WTC11 (cell line): Measurements from ENCODE around the gene TRNP1. TPM values are rescaled to one million over a fixed set of nuclear protein-coding genes. Genes with fewer than 3 reads are reported as not detected.

Experiments used
- ATAC-seq: fragments of 200-7000 bp; cut with Tn5 transposase; 2 replicates; pipeline ENCODE4 v1.10.0; 2021; ENCODE audit warnings: mild to moderate bottlenecking, moderate library complexity
- CTCF ChIA-PET: fragments of 300-600 bp; sonication (Branson Sonifier 250); formaldehyde crosslinking; loops from one replicate; lab custom pipeline; 2021; ENCODE audit warnings: antibody characterized with exemption; lab: Charles Lee
- POLR2A ChIA-PET: fragments of 350-600 bp; sonication (Branson Sonifier 250); formaldehyde crosslinking; loops from one replicate; lab custom pipeline; 2021; ENCODE audit warnings: antibody characterized with exemption; lab: Charles Lee
- DNase-seq: peaks from one replicate; pipeline ENCODE4 v3.0.0; 2021; ENCODE audit warnings: low spot score
- H3K27ac Mint-ChIP-seq: 2 replicates; pipeline ENCODE4 v1.8.0; 2021; ENCODE audit warnings: mixed read lengths
- H3K27me3 Mint-ChIP-seq: 2 replicates; pipeline ENCODE4 v1.8.0; 2021; ENCODE audit warnings: low read depth, mild to moderate bottlenecking, moderate library complexity, mixed read lengths
- H3K36me3 Mint-ChIP-seq: 2 replicates; pipeline ENCODE4 v1.8.0; 2021; ENCODE audit warnings: mixed read lengths
- H3K4me1 Mint-ChIP-seq: 2 replicates; pipeline ENCODE4 v1.8.0; 2022; ENCODE audit warnings: mixed read lengths
- H3K4me3 Mint-ChIP-seq: 2 replicates; pipeline ENCODE4 v1.8.0; 2021; ENCODE audit warnings: mild to moderate bottlenecking, moderate library complexity, mixed read lengths
- H3K9me3 Mint-ChIP-seq: 2 replicates; pipeline ENCODE4 v1.8.0; 2021; ENCODE audit warnings: mixed read lengths
- ARID4B ChIP-seq: sonication (generic); formaldehyde crosslinking; IDR thresholded peaks from 2 replicates; pipeline ENCODE4 v1.8.0; 2023; ENCODE audit warnings: missing genetic modification reagents, mild to moderate bottlenecking, borderline replicate concordance
- ATF1 ChIP-seq: sonication (generic); formaldehyde crosslinking; IDR thresholded peaks from 2 replicates; pipeline ENCODE4 v1.8.1; 2023; ENCODE audit warnings: mild to moderate bottlenecking, moderate library complexity, missing genetic modification reagents
- E2F1 ChIP-seq: sonication (generic); formaldehyde crosslinking; IDR thresholded peaks from 2 replicates; pipeline ENCODE4 v1.8.0; 2022; ENCODE audit warnings: mild to moderate bottlenecking, missing genetic modification reagents
- E2F5 ChIP-seq: sonication (generic); formaldehyde crosslinking; IDR thresholded peaks from 2 replicates; pipeline ENCODE4 v1.8.1; 2022; ENCODE audit warnings: mild to moderate bottlenecking, moderate library complexity, missing genetic modification reagents
- ERG ChIP-seq: fragments of 250-450 bp; sonication (Bioruptor Pico); IDR thresholded peaks from 2 replicates; pipeline ENCODE4 v1.8.0; 2021; ENCODE audit warnings: mild to moderate bottlenecking
- ESRRA ChIP-seq: sonication (generic); formaldehyde crosslinking; IDR thresholded peaks from 2 replicates; pipeline ENCODE4 v1.8.1; 2022; ENCODE audit warnings: mild to moderate bottlenecking, missing genetic modification reagents, borderline replicate concordance
- FOXJ3 ChIP-seq: sonication (generic); formaldehyde crosslinking; IDR thresholded peaks from 2 replicates; pipeline ENCODE4 v1.9.0; 2021; ENCODE audit warnings: missing genetic modification reagents, mild to moderate bottlenecking, borderline replicate concordance
- FOXK1 ChIP-seq: sonication (generic); formaldehyde crosslinking; IDR thresholded peaks from 2 replicates; pipeline ENCODE4 v1.8.0; 2022; ENCODE audit warnings: mild to moderate bottlenecking, moderate library complexity, missing genetic modification reagents
- FOXP1 ChIP-seq: sonication (generic); formaldehyde crosslinking; IDR thresholded peaks from 2 replicates; pipeline ENCODE4 v1.8.0; 2022; ENCODE audit warnings: missing genetic modification reagents, mild to moderate bottlenecking, moderate library complexity, borderline replicate concordance
- JUN ChIP-seq: sonication (generic); formaldehyde crosslinking; IDR thresholded peaks from 2 replicates; pipeline ENCODE4 v1.8.0; 2023; ENCODE audit warnings: mild to moderate bottlenecking, missing genetic modification reagents
- KAT7 ChIP-seq: sonication (generic); formaldehyde crosslinking; IDR thresholded peaks from 2 replicates; pipeline ENCODE4 v1.8.1; 2023; ENCODE audit warnings: missing genetic modification reagents, mild to moderate bottlenecking, borderline replicate concordance
- MAX ChIP-seq: sonication (generic); formaldehyde crosslinking; IDR thresholded peaks from 2 replicates; pipeline ENCODE4 v1.8.0; 2022; ENCODE audit warnings: mild to moderate bottlenecking, missing genetic modification reagents
- NFATC4 ChIP-seq: fragments of 250-450 bp; sonication (Bioruptor Pico); IDR thresholded peaks from 2 replicates; pipeline ENCODE4 v1.9.0; 2021; ENCODE audit warnings: mild to moderate bottlenecking
- NFE2L1 ChIP-seq: sonication (generic); formaldehyde crosslinking; IDR thresholded peaks from 2 replicates; pipeline ENCODE4 v1.8.1; 2023; ENCODE audit warnings: missing genetic modification reagents
- NR2C2 ChIP-seq: sonication (generic); formaldehyde crosslinking; IDR thresholded peaks from 2 replicates; pipeline ENCODE4 v1.8.0; 2022; ENCODE audit warnings: mild to moderate bottlenecking, missing genetic modification reagents
- OVOL2 ChIP-seq: fragments of 250-450 bp; sonication (Bioruptor Pico); IDR thresholded peaks from 2 replicates; pipeline ENCODE4 v1.9.0; 2021; ENCODE audit warnings: mild to moderate bottlenecking, borderline replicate concordance
- RELA ChIP-seq: sonication (generic); formaldehyde crosslinking; IDR thresholded peaks from 2 replicates; pipeline ENCODE4 v1.8.1; 2022; ENCODE audit warnings: missing genetic modification reagents, mild to moderate bottlenecking, borderline replicate concordance
- TCF7 ChIP-seq: sonication (generic); formaldehyde crosslinking; IDR thresholded peaks from 2 replicates; pipeline ENCODE4 v1.8.0; 2022; ENCODE audit warnings: mild to moderate bottlenecking, low read depth, missing genetic modification reagents, moderate library complexity
- TEAD4 ChIP-seq: sonication (generic); formaldehyde crosslinking; IDR thresholded peaks from 2 replicates; pipeline ENCODE4 v1.8.0; 2022; ENCODE audit warnings: mild to moderate bottlenecking, missing genetic modification reagents
- USF1 ChIP-seq: sonication (generic); formaldehyde crosslinking; IDR thresholded peaks from 2 replicates; pipeline ENCODE4 v1.8.0; 2022; ENCODE audit warnings: mild to moderate bottlenecking, missing genetic modification reagents
- ZBTB21 ChIP-seq: sonication (generic); formaldehyde crosslinking; IDR thresholded peaks from 2 replicates; pipeline ENCODE4 v1.8.1; 2023; ENCODE audit warnings: mild to moderate bottlenecking, missing genetic modification reagents, borderline replicate concordance
- ZNF121 ChIP-seq: sonication (generic); formaldehyde crosslinking; IDR thresholded peaks from 2 replicates; pipeline ENCODE4 v1.8.0; 2023; ENCODE audit warnings: missing genetic modification reagents
- ZNF416 ChIP-seq: fragments of 250-450 bp; sonication (Bioruptor Pico); IDR thresholded peaks from 2 replicates; pipeline ENCODE4 v1.9.0; 2021; ENCODE audit warnings: mild to moderate bottlenecking, inconsistent platforms
- ZNF512 ChIP-seq: sonication (generic); formaldehyde crosslinking; IDR thresholded peaks from 2 replicates; pipeline ENCODE4 v1.8.1; 2022; ENCODE audit warnings: missing genetic modification reagents, borderline replicate concordance
- total RNA-seq: library from RNA; stranded (reverse); gene quantifications from 3 replicates; pipeline ENCODE4 v1.2.3, GENCODE V29; 2021

The TRNP1 gene
- total RNA-seq, 1 experiment from 2014 or later, result 37.6 TPM

GRCh38 chr1:27049100-27049499, 55.6 kb downstream of the TRNP1 start:
- CTCF ChIA-PET, result interaction anchor here (0.8 to 13.1 kb wide), 4 partner anchors 21 to 51 kb away, joined by 3 to 636 read pairs (median 8); no protein-coding TSS in a partner anchor
- POLR2A ChIA-PET, result interaction anchor here (1.1 to 1.4 kb wide), 2 partner anchors 51 to 55 kb away, joined by 3 to 4 read pairs; no protein-coding TSS in a partner anchor
- TF ChIP-seq OVOL2, result no peak
- no peak for TF ChIP-seq FOXP1 (CRISPR knock-in tag)
- no peak for TF ChIP-seq MAX
- no peak for TF ChIP-seq ZBTB21 (CRISPR knock-in tag)
- TF ChIP-seq ZNF121, result no peak
- TF ChIP-seq NFE2L1 (CRISPR knock-in tag), result no peak
- TF ChIP-seq ZNF512 (CRISPR knock-in tag), result no peak
- TF ChIP-seq NFATC4 (CRISPR knock-in tag), result no peak
- no peak for TF ChIP-seq FOXJ3 (CRISPR knock-in tag)
- no peak for TF ChIP-seq ZNF416 (CRISPR knock-in tag)
- TF ChIP-seq ATF1 (CRISPR knock-in tag), result no peak
- TF ChIP-seq FOXK1 (CRISPR knock-in tag), result no peak

GRCh38 chr1:27049607-27050006, 56.1 kb downstream of the TRNP1 start:
- DNase-seq (peak; percentile 68), ATAC-seq (peak; percentile 15)
- POLR2A ChIA-PET, result interaction anchor here (0.6 to 1.4 kb wide), 3 partner anchors 8 to 55 kb away, joined by 3 to 4 read pairs (median 3); no protein-coding TSS in a partner anchor
- CTCF ChIA-PET, result interaction anchor here (0.6 to 13.1 kb wide), 10 partner anchors 8 to 105 kb away, joined by 3 to 636 read pairs (median 3); partner anchors contain the start of genes SLC9A1 and TENT5B
- no peak overlapping the region for H3K4me3 Mint-ChIP-seq
- H3K4me1 Mint-ChIP-seq, result peaks cover 41% of the 10 kb centered on the region
- peaks cover 5% of the 10 kb centered on the region; the same call in 1 of the 2 replicates for H3K9me3 Mint-ChIP-seq
- H3K27me3 Mint-ChIP-seq, result no peaks in the 10 kb centered on the region
- H3K36me3 Mint-ChIP-seq, result 0 out of 2 replicates have a peak, but pooled peaks cover 4% of the 10 kb centered on the region
- peak overlapping the region; percentile 86; the same call in 1 of the 2 replicates for H3K27ac Mint-ChIP-seq
- TF ChIP-seq KAT7 (CRISPR knock-in tag) (no peak), E2F1 (no peak), E2F5 (CRISPR knock-in tag) (no peak), TEAD4 (CRISPR knock-in tag) (no peak), JUN (no peak), ARID4B (no peak), TCF7 (CRISPR knock-in tag) (no peak), NR2C2 (CRISPR knock-in tag) (no peak), ESRRA (CRISPR knock-in tag) (no peak), USF1 (peak; percentile 55; the same call in 1 of the 2 replicates), ERG (CRISPR knock-in tag) (no peak), RELA (CRISPR knock-in tag) (no peak)

More at GRCh38 chr1:27049100-27049499, 55.6 kb downstream of the TRNP1 start:
- no peaks in the 10 kb centered on the region for H3K27me3 Mint-ChIP-seq
- peaks cover 5% of the 10 kb centered on the region; the same call in 1 of the 2 replicates for H3K9me3 Mint-ChIP-seq
- no peak for DNase-seq
- no peak overlapping the region for H3K4me3 Mint-ChIP-seq
- 0 out of 2 replicates have a peak, but pooled peaks cover 4% of the 10 kb centered on the region for H3K36me3 Mint-ChIP-seq
- H3K27ac Mint-ChIP-seq, result peak overlapping the region; percentile 9; the same call in 1 of the 2 replicates
- no peak for ATAC-seq
- peaks cover 44% of the 10 kb centered on the region for H3K4me1 Mint-ChIP-seq
